ENCODE measurements around the gene ZBTB17. TPM values are rescaled to one million over a fixed set of nuclear protein-coding genes. Genes with fewer than 3 reads are reported as not detected.

Gene ZBTB17
- total and polyA plus RNA-seq, 8 donors: 16.2 to 106 (median 18.0) TPM

DNA sequence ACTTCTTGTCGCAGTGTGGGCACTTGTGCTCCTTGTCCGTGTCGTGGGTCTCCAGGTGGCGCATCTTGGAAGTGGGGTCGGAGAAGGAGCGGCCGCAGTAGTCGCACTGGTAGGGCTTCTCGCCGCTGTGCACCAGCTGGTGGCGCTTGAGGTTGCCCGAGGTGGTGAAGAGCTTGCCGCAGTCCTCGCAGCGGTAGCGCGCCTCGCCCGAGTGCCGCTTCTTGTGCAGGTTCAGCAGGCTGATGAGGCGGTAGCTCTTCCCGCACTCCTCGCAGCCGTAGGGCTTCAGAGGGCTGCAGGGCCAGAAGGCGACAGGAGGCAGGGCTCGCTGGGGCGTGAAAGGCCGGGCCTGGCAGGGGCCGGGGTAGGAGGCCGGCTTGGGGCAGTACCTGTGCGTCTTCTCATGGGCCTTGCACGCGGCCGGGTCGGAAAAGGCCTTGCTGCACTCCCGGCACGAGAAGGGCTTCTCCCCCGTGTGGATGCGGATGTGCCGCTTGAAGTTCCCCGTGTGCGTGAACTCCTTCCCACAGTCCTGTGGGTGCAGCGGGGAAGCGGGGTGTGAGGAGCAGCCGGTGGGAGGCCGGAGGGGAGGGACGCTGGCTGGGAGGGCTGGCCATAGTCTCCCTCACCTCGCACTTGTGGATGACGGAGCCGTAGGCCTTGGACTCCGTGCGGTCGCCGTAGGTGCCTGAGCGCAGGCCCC, 31.4 kb downstream of the ZBTB17 start:
- no peaks in the 10 kb centered on the region for H3K27me3 ChIP-seq
- H3K4me3 ChIP-seq: no peak overlapping the region
- DNase-seq: peak in 1 of 6 donors; percentile 76
- no peak overlapping the region for H3K27ac ChIP-seq
- H3K4me1 ChIP-seq: peaks cover 3 to 16% (median 12%) of the 10 kb centered on the region in 3 donors
- FAIRE-seq: no peak
- peaks cover 2 to 61% (median 26%) of the 10 kb centered on the region in 3 donors for H3K36me3 ChIP-seq
- ATAC-seq: no peak
- TF ChIP-seq, protein P1, sequence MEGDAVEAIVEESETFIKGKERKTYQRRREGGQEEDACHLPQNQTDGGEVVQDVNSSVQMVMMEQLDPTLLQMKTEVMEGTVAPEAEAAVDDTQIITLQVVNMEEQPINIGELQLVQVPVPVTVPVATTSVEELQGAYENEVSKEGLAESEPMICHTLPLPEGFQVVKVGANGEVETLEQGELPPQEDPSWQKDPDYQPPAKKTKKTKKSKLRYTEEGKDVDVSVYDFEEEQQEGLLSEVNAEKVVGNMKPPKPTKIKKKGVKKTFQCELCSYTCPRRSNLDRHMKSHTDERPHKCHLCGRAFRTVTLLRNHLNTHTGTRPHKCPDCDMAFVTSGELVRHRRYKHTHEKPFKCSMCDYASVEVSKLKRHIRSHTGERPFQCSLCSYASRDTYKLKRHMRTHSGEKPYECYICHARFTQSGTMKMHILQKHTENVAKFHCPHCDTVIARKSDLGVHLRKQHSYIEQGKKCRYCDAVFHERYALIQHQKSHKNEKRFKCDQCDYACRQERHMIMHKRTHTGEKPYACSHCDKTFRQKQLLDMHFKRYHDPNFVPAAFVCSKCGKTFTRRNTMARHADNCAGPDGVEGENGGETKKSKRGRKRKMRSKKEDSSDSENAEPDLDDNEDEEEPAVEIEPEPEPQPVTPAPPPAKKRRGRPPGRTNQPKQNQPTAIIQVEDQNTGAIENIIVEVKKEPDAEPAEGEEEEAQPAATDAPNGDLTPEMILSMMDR (IDR thresholded peaks at IDR 0.05): no peak
- no peaks in the 10 kb centered on the region for H3K9me3 ChIP-seq
- intact Hi-C loops (cut with DNase I): no loop called here
- WGBS, 2 donors: 96% methylated on average over 54 to 55 of the region's 55 CpGs

DNA sequence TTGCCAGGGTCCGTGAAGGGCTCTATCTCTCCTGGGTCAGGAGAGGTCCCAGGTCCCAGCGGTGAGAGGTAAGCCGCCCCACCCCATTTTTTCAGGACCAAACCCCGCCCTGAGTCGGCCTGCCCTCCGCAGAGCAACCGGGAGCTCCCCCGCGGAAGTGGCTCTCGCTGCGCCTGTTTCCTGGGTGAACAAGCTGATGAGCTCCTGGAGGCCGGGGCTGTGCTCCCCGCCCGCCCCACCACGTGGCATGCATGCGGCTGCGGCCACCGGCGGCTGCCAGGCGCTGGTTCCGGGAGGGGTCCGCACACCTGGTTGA, 32.0 kb downstream of the ZBTB17 start:
- Histone ChIP-seq H3K4me3 (no peak overlapping the region), H3K9me3 (no peaks in the 10 kb centered on the region), H3K27ac (no peak overlapping the region), H3K36me3 (peaks cover 2 to 61% (median 26%) of the 10 kb centered on the region in 3 donors), H3K4me1 (peaks cover 5 to 16% (median 12%) of the 10 kb centered on the region in 3 donors), H3K27me3 (no peaks in the 10 kb centered on the region)
- intact Hi-C loops (cut with DNase I): no loop called here
- FAIRE-seq (no peak), ATAC-seq (no peak), DNase-seq (no peak)
- TF ChIP-seq, protein P1 (IDR thresholded peaks at IDR 0.05): no peak
- 94 to 96% methylated on average over 21 to 22 of the region's 22 CpGs for WGBS, 2 donors

DNA sequence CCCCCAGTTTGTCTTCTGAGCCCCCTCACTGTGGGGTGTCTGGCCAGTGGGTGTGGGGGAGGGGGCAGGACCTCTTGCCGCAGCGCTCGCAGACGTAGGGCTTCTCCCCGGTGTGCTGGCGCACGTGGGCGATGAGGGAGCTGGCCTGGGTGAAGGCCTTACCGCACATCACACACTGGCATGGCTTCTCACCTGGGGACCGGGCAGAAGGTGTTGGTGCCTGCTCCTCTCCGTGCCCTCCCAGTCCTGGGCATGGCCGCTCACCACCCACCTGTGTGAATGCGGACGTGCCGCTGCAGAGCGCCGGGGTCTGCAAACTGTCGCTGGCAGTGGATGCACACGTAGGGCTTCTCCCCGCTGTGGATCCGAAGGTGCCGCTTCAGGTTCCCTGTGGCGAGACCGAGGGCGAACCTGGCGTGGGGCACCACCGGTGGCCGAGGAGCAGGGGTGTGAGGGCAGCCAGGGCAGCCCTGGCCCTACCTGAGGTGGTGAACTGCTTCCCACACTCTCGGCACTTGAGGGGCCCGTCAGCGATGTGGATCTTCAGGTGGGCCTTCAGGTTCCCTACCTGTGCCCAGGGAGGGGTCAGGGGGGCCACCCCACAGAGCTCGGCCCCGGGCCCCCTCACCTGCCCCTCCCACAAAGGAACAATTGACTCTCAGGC, 32.4 kb downstream of the ZBTB17 start:
- 95 to 97% methylated on average over 33 of the region's 33 CpGs for WGBS, 2 donors
- no peak overlapping the region for H3K27ac ChIP-seq
- TF ChIP-seq, protein P1 (IDR thresholded peaks at IDR 0.05): no peak
- DNase-seq (peak in 1 of 6 donors; percentile 68), ATAC-seq (no peak), FAIRE-seq (no peak)
- H3K4me3 ChIP-seq: no peak overlapping the region
- intact Hi-C loops (cut with DNase I): no loop called here
- no peaks in the 10 kb centered on the region for H3K9me3 ChIP-seq
- H3K27me3 ChIP-seq: no peaks in the 10 kb centered on the region
- H3K36me3 ChIP-seq: peaks cover 2 to 62% (median 30%) of the 10 kb centered on the region in 3 donors
- H3K4me1 ChIP-seq: peaks cover 7 to 15% (median 13%) of the 10 kb centered on the region in 3 donors

DNA sequence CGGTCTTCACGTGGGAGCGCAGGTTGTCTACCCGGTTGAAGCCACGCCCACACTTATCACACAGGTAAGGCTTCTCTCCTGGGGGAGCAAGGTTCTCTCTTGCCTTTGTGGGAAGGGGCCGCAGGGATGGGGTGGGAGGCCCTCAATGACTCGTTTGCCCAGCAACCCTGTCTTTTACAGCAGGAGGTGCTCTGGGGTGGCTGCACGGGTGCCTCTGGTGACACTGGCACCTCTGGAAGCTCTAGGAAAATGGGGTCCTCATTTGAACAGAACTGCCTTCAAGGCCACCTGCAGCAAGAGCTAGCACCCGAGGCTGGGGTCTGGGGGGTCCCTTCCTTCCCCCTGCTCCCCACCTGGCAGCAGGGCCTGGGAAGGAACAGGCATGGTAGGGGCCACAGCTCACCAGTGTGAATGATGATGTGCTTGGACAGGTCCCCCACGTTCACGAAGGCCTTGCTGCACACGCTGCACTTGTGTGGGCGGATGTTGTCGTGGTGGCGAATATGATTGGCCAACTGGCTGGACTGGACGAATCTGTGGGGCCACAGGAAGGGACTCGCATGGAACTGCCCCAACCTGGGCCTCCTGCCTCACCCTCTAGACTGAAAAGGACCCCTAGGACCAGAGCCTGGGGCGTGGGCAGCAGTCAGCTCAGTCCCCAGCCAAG, 33.1 kb downstream of the ZBTB17 start:
- H3K27me3 ChIP-seq: no peaks in the 10 kb centered on the region
- no peak overlapping the region for H3K4me3 ChIP-seq
- no peak overlapping the region for H3K27ac ChIP-seq
- TF ChIP-seq, protein P1 (IDR thresholded peaks at IDR 0.05): no peak
- FAIRE-seq (no peak), DNase-seq (no peak), ATAC-seq (no peak)
- WGBS, 2 donors: 85 to 87% methylated on average over 18 of the region's 18 CpGs
- intact Hi-C loops (cut with DNase I): no loop called here
- peaks cover 2 to 69% (median 33%) of the 10 kb centered on the region in 3 donors for H3K36me3 ChIP-seq
- H3K4me1 ChIP-seq: peaks cover 7 to 14% (median 13%) of the 10 kb centered on the region in 3 donors
- no peaks in the 10 kb centered on the region for H3K9me3 ChIP-seq

Measured in pancreas (tissue), 10 donors.